K562 (cell line): ENCODE results near the gene GPHA2. TPM values are rescaled to one million over a fixed set of nuclear protein-coding genes. Genes with fewer than 3 reads are reported as not detected.

Experiments used
- GTF3C2 ChIP-seq: IDR thresholded peaks from 3 replicates; pipeline ENCODE4 v1.6.1; 2011; ENCODE audit warnings: borderline replicate concordance, mild to moderate bottlenecking, moderate library complexity; ENCODE audit not compliant: insufficient read length; ENCODE audit errors: extremely low read depth
- KDM2B ChIP-seq: fragments of 250-450 bp; sonication (Bioruptor Pico); IDR thresholded peaks from 2 replicates; pipeline ENCODE4 v1.8.0; 2021; ENCODE audit warnings: mild to moderate bottlenecking, moderate library complexity
- MAFF ChIP-seq: IDR thresholded peaks from 2 replicates; pipeline ENCODE4 v1.6.1; 2012; ENCODE audit warnings: low read length, improper control_type of control experiment
- RB1 ChIP-seq: fragments of 450-650 bp; IDR thresholded peaks from 2 replicates; pipeline ENCODE4 v1.6.1; 2017; ENCODE audit warnings: low read depth, mild to moderate bottlenecking
- RBBP5 ChIP-seq: fragments of 200-600 bp; sonication (generic); IDR thresholded peaks from 2 replicates; pipeline ENCODE4 v1.6.1; 2012; ENCODE audit warnings: borderline replicate concordance, mild to moderate bottlenecking, low read length, control low read depth, inconsistent platforms; ENCODE audit not compliant: insufficient read depth, poor library complexity, severe bottlenecking
- SNRNP70 ChIP-seq: fragments of 200-400 bp; formaldehyde crosslinking; optimal IDR thresholded peaks from 2 replicates; pipeline ENCODE3; 2017; ENCODE audit warnings: low read depth, low read length
- TAF1 ChIP-seq: IDR thresholded peaks from 2 replicates; pipeline ENCODE4 v1.6.1; 2011; ENCODE audit warnings: mild to moderate bottlenecking, low read length, moderate library complexity; ENCODE audit not compliant: insufficient read depth, control insufficient read depth, severe bottlenecking; ENCODE audit errors: extremely low read depth
- TCFL5 ChIP-seq: fragments of 250-450 bp; sonication (Bioruptor Pico); conservative IDR thresholded peaks from 2 replicates; pipeline ENCODE4 v1.6.1; 2021; ENCODE audit warnings: mild to moderate bottlenecking, moderate library complexity, matching md5 sums
- ZBTB11 ChIP-seq, 3 experiments: fragments of 200-800 bp in 1 of 3; fragments of 250-450 bp in 1 of 3; fragments of 450-650 bp in 1 of 3; sonication (Bioruptor Pico) in 1 of 3; sonication (Bioruptor generic) in 1 of 3; formaldehyde crosslinking in 1 of 3; IDR thresholded peaks; 2 replicates each; pipeline versions ENCODE4 v1.6.1 to v1.8.0; 2016 to 2022; ENCODE audit warnings: mild to moderate bottlenecking in 2 of 3, missing genetic modification characterization in 2 of 3, missing compliant biosample characterization in 1 of 3, moderate library complexity in 1 of 3
- ZBTB49 ChIP-seq: sonication (generic); formaldehyde crosslinking; IDR thresholded peaks from 2 replicates; pipeline ENCODE4 v1.8.0; 2022; ENCODE audit warnings: missing genetic modification reagents, mild to moderate bottlenecking, borderline replicate concordance
- ZMIZ1 ChIP-seq, 2 experiments: fragments of 150-350 bp in 1 of 2; IDR thresholded peaks; 2 replicates each; pipeline ENCODE4 v1.6.1; 2012 to 2016; ENCODE audit warnings: low read depth in 2 of 2, low read length in 2 of 2, mild to moderate bottlenecking in 1 of 2, moderate library complexity in 1 of 2
- polyA plus RNA-seq, 8 experiments: library from polyadenylated mRNA; depleted of rRNA in 4 of 8; stranded (reverse) in 5 of 8; unstranded in 3 of 8; fragments of >200 nt; fragmentation: Nextera tagmentation in 2 of 8; fragmentation: Illumina TruSeq in 1 of 8; extraction: Ambion mirVana in 2 of 8; extraction: Trizol in 1 of 8; gene quantifications; 2 replicates each; pipeline versions ENCODE4 v1.2.1 to v1.2.3, GENCODE V29; 2011 to 2014; ENCODE audit warnings: inconsistent platforms in 1 of 8, missing spikeins in 1 of 8
- total RNA-seq, 7 experiments: library from RNA; depleted of rRNA in 6 of 7; stranded (reverse); fragments of >200 nt in 6 of 7; fragmentation: Illumina TruSeq in 2 of 7; extraction: Trizol in 2 of 7; gene quantifications; 2 replicates each; pipeline versions ENCODE4 v1.2.1 to v1.2.3, GENCODE V29; 2011 to 2021; ENCODE audit warnings: low replicate concordance in 1 of 7

The GPHA2 gene
- total and polyA plus RNA-seq, 9 of the 15 experiments (the other 6 are each of a cell fraction or from before 2014, with no cell fraction given), result 0.17 to 0.22 TPM; not detected in 7

- TF ChIP-seq SNRNP70, result no peak
- peak; percentile 82 for TF ChIP-seq RB1
- TF ChIP-seq ZBTB49 (CRISPR knock-in tag), result peak; percentile 21; the same call in 1 of the 2 replicates
- TF ChIP-seq TCFL5 (CRISPR knock-in tag), result no peak
- peak; percentile 93 for TF ChIP-seq TAF1
- peak; percentile 71 for TF ChIP-seq RBBP5
- TF ChIP-seq ZMIZ1 (IDR thresholded peaks at IDR 0.05; ENCODE audit: low read depth in 2 of 2, low read length in 2 of 2), result 0 out of 4 replicates have a peak, but pooled peaks of 1 of the 2 experiments have one; percentile 11
- no peak for TF ChIP-seq GTF3C2
- TF ChIP-seq MAFF, result no peak
- peak in 1 of 3 experiments; percentile 45; a peak in 1 of 6 replicates for TF ChIP-seq ZBTB11 (CRISPR knock-in tag; IDR thresholded peaks at IDR 0.05)
- TF ChIP-seq KDM2B (CRISPR knock-in tag), result 0 out of 2 replicates have a peak, but pooled peaks have one; percentile 17
These were observed 18.7 kb downstream of the GPHA2 start, which contains the start of gene ATG2A (continued) for GRCh38 chr11:64916775-64917662.
